Heart right ventricle (tissue), 16 donors: ENCODE data around the gene PRDM2. TPM values are rescaled to one million over a fixed set of nuclear protein-coding genes. Genes with fewer than 3 reads are reported as not detected.

Experiments used
- ATAC-seq, 8 donors: fragments of 200-7000 bp; cut with Tn5 transposase; one replicate each; pipeline ENCODE4 v1.9.1; 2020; ENCODE audit warnings: mild to moderate bottlenecking in 8 of 8, moderate library complexity in 8 of 8, moderate number of reproducible peaks in 1 of 8
- DNase-seq, 2 donors: peaks; one replicate each; pipeline ENCODE4 v3.0.0-alpha.2; 2020
- H3K27ac ChIP-seq, 10 donors: fragments of 200-600 bp; sonication (generic) in 2 of 10; one replicate each; pipeline versions ENCODE4 v1.5.0 to v1.8.0; 2020 to 2022; ENCODE audit warnings: mild to moderate bottlenecking in 3 of 10
- H3K27me3 ChIP-seq, 7 donors: fragments of 200-600 bp; one replicate each; pipeline ENCODE4 v1.8.0; 2021 to 2022; ENCODE audit warnings: mild to moderate bottlenecking in 2 of 7
- H3K36me3 ChIP-seq, 9 donors: fragments of 200-600 bp; sonication (generic) in 1 of 9; one replicate each; pipeline versions ENCODE4 v1.5.0 to v1.8.0; 2020 to 2022; ENCODE audit warnings: mild to moderate bottlenecking in 2 of 9
- H3K4me1 ChIP-seq, 9 donors: fragments of 200-600 bp; sonication (generic) in 1 of 9; one replicate each; pipeline versions ENCODE4 v1.5.0 to v1.8.0; 2020 to 2022; ENCODE audit warnings: mild to moderate bottlenecking in 4 of 9
- H3K4me3 ChIP-seq, 10 donors: fragments of 200-600 bp; sonication (generic) in 2 of 10; one replicate each; pipeline versions ENCODE4 v1.5.0 to v1.8.0; 2020 to 2022; ENCODE audit warnings: mild to moderate bottlenecking in 7 of 10, moderate library complexity in 2 of 10
- H3K9me3 ChIP-seq, 11 donors: fragments of 200-600 bp in 10 of 11; sonication (generic) in 2 of 11; one replicate each; pipeline versions ENCODE4 v1.5.0 to v1.8.0; 2013 to 2022; ENCODE audit warnings: mild to moderate bottlenecking in 2 of 11, control low read depth in 1 of 11, moderate library complexity in 1 of 11
- CTCF ChIP-seq, 9 donors: fragments of 200-600 bp; sonication (generic) in 2 of 9; IDR thresholded peaks; one replicate each; pipeline versions ENCODE4 v1.5.0 to v1.8.0; 2021 to 2022; ENCODE audit warnings: antibody characterized with exemption in 9 of 9, mild to moderate bottlenecking in 5 of 9, moderate library complexity in 1 of 9
- WGBS, 2 donors: extraction: QIAGEN DNeasy Blood & Tissue Kit; methylation state at CpG; one replicate each; pipeline ENCODE4 v1.1.7; 2013; ENCODE audit warnings: inconsistent platforms in 1 of 2; 5-methylcytosine and 5-hydroxymethylcytosine counted together
- intact Hi-C, 10 donors: fragments of 100-400 bp; cut with DNase I; formaldehyde crosslinking; loops; one replicate each; pipeline versions ENCODE4 v1.11.1 to v1.14.2; 2022
- polyA plus RNA-seq, 2 donors: library from polyadenylated mRNA; stranded (reverse); fragments of 200-250 nt; gene quantifications; one replicate each; pipeline ENCODE4 v1.2.3, GENCODE V29; 2013
- total RNA-seq, 10 donors: library from RNA; stranded (reverse); fragmentation: NEBNext Ultra II Directional in 3 of 10; extraction: Animal tissue kit (Norgen Biotek cat#: 25700) in 3 of 10; gene quantifications; one replicate each; pipeline versions ENCODE4 v1.2.1 to v1.2.4, GENCODE V29; 2021 to 2023
- donor health status: Arrhythmogenic right ventricular cardiomyopathy.
- donor health status: ischemic (EF 13 %, LVEDD 7.1; RV severe dilation, severe dysfunction).
- donor health status: healthy with polysubstance abuse.
- donor health status: DM: no; HTN: yes; CAD: no.
- donor health status: DM: no; HTN: no; CAD: no.
- donor health status: ischemic (EF 25% LVEDD 6.9; RV normal size, moderate dysfunction).
- donor health status: ischemic (EF 25% LVEDD 5.7; RV mildly dilated, moderate dysfunction).
- donor health status: healthy.
- donor health status: DM: yes; HTN: yes; CAD: no.
- donor health status: Ischemic cardiomyopathy.
- donor health status: ischemic (EF 35%, LVEDD 5.7; RV mildly dilated, moderate dysfunction).
- donor health status: nonischemic (EF 11% LVEDD 7.7; RV severe dilation, severe dysfunction).
- donor health status: DM: yes; HTN: yes; CAD: no.
- donor health status: PGD.
- donor health status: ischemic (EF 29% LVEDD 5.4; RV normal size, mild dysfunction).
- donor health status: nonischemic (EF 23%, LVEDD 6.1; RV moderate dilation, normal function).

PRDM2 gene
- total and polyA plus RNA-seq, 12 donors = 10.3 to 57.3 (median 42.4) TPM

DNA sequence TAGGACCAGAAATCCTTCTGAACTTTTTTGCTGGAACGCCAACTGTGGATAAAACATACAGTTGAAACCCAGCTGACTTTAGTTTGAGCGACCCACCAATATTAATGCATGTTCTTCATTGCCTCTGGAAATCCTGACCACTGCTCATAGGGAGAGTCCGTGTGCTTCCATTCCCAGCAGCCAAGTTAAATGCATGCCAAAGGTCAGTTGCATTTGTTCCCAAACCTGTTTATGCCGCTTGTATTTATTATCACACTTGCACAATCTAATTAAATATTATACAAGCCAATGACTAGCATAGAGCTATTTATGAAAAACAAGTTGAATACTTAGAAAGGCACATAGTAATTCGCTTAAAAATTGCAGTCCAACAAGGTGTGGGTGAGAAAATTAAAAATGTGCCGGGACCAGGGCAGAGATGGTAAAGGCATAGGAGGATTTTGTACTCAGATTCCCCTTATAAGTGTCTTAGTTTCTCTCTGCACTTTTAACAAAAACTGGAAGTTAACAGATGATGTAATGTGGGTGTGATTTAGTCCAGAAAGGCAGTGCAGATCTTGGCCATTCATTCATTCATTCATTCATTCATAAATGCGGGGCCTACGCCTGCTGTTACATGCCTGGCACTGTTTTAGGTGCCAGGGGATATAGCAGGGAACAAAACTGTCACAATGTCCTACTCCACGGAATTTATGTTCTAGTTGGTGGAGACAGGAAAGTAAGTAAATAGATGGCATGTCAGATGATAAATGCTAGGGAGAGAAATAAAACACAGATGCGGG lies 99.7 kb downstream of the PRDM2 start:
- no peaks in the 10 kb centered on the region for H3K27me3 ChIP-seq
- peaks cover 0 to 21% (median 12%) of the 10 kb centered on the region in 9 donors for H3K4me1 ChIP-seq
- intact Hi-C loops = no loop called here
- no peak for TF ChIP-seq CTCF (IDR thresholded peaks at IDR 0.05)
- H3K27ac ChIP-seq = no peak overlapping the region
- H3K4me3 ChIP-seq = no peak overlapping the region
- H3K36me3 ChIP-seq = peaks cover 0 to 14% (median 0%) of the 10 kb centered on the region in 9 donors
- 89 to 91% methylated on average over 10 of the region's 10 CpGs for WGBS, 2 donors
- no peak for ATAC-seq
- DNase-seq = no peak
- no peaks in the 10 kb centered on the region for H3K9me3 ChIP-seq

- peaks cover 0 to 19% (median 9%) of the 10 kb centered on the region in 9 donors for H3K4me1 ChIP-seq
- peaks cover 0 to 7% (median 0%) of the 10 kb centered on the region in 9 donors for H3K36me3 ChIP-seq
- H3K27ac ChIP-seq = no peak overlapping the region
- no peak for DNase-seq
- no peak overlapping the region for H3K4me3 ChIP-seq
- no peaks in the 10 kb centered on the region for H3K27me3 ChIP-seq
- 60 to 71% methylated on average over 8 of the region's 8 CpGs for WGBS, 2 donors
- intact Hi-C loops = no loop called here
- ATAC-seq = peak in 3 of 8 donors; percentile 23 to 55 (median 50)
- no peaks in the 10 kb centered on the region for H3K9me3 ChIP-seq
- TF ChIP-seq CTCF (IDR thresholded peaks at IDR 0.05) = no peak
Measured at GRCh38 chr1:13801232-13801631, 101.2 kb downstream of the PRDM2 start.

GRCh38 chr1:13801655-13802486 lies 101.9 kb downstream of the PRDM2 start:
- Histone ChIP-seq H3K9me3 (no peaks in the 10 kb centered on the region), H3K27ac (no peak overlapping the region), H3K36me3 (peaks cover 0 to 4% (median 0%) of the 10 kb centered on the region in 9 donors), H3K27me3 (no peaks in the 10 kb centered on the region), H3K4me3 (no peak overlapping the region), H3K4me1 (peaks cover 0 to 19% (median 9%) of the 10 kb centered on the region in 9 donors)
- intact Hi-C loops = no loop called here
- ATAC-seq (no peak), DNase-seq (no peak)
- WGBS, 2 donors = 90 to 93% methylated on average over 20 of the region's 20 CpGs
- no peak for TF ChIP-seq CTCF (IDR thresholded peaks at IDR 0.05)

- H3K27ac ChIP-seq = no peak overlapping the region
- H3K36me3 ChIP-seq = peaks cover 0 to 4% (median 0%) of the 10 kb centered on the region in 9 donors
- H3K4me1 ChIP-seq = peaks cover 0 to 19% (median 9%) of the 10 kb centered on the region in 9 donors
- no peaks in the 10 kb centered on the region for H3K9me3 ChIP-seq
- whole genome bisulfite sequencing, 2 donors = 92 to 93% methylated on average over 19 of the region's 19 CpGs
- H3K27me3 ChIP-seq = no peaks in the 10 kb centered on the region
- ATAC-seq (no peak), DNase-seq (no peak)
- no peak for TF ChIP-seq CTCF (IDR thresholded peaks at IDR 0.05)
- intact Hi-C loops = no loop called here
- H3K4me3 ChIP-seq = no peak overlapping the region
Measured at GRCh38 chr1:13802782-13803545, 103.0 kb downstream of the PRDM2 start.
